Measurements from ENCODE around the gene PAK4.

GRCh38 chr19:39122934-39123731, 2.5 kb upstream of the PAK4 start:
- TF ChIP-seq, protein P1, sequence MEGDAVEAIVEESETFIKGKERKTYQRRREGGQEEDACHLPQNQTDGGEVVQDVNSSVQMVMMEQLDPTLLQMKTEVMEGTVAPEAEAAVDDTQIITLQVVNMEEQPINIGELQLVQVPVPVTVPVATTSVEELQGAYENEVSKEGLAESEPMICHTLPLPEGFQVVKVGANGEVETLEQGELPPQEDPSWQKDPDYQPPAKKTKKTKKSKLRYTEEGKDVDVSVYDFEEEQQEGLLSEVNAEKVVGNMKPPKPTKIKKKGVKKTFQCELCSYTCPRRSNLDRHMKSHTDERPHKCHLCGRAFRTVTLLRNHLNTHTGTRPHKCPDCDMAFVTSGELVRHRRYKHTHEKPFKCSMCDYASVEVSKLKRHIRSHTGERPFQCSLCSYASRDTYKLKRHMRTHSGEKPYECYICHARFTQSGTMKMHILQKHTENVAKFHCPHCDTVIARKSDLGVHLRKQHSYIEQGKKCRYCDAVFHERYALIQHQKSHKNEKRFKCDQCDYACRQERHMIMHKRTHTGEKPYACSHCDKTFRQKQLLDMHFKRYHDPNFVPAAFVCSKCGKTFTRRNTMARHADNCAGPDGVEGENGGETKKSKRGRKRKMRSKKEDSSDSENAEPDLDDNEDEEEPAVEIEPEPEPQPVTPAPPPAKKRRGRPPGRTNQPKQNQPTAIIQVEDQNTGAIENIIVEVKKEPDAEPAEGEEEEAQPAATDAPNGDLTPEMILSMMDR (IDR thresholded peaks at IDR 0.05), result no peak
- no peak for TF ChIP-seq POLR2A (IDR thresholded peaks at IDR 0.05)
